AG04449 (cell line): ENCODE measurements around the gene DYTN.

Source experiments
- CTCF ChIA-PET: fragments of 350-600 bp; formaldehyde crosslinking; extraction: SDS; loops from one replicate; lab custom pipeline; 2021; ENCODE audit warnings: antibody characterized with exemption; lab: Yijun Ruan, JAX
- POLR2A ChIA-PET: fragments of 400-600, 350-600 bp; formaldehyde crosslinking; extraction: SDS; loops from one replicate; lab custom pipeline; 2020; ENCODE audit warnings: antibody characterized with exemption, inconsistent platforms; lab: Yijun Ruan, JAX
- DNase-seq: peaks from one replicate; pipeline ENCODE4 v3.0.0-alpha.2; 2010; ENCODE audit warnings: low read depth, low spot score
- H3K4me3 ChIP-seq: 2 replicates; pipeline ENCODE4 v1.5.1; 2011; ENCODE audit warnings: low read depth, mild to moderate bottlenecking, control low read depth, low read length
- CTCF ChIP-seq: IDR thresholded peaks from one replicate; pipeline ENCODE4 v1.5.1; 2011; ENCODE audit warnings: mild to moderate bottlenecking, moderate library complexity, low read length, control low read depth, inconsistent platforms; ENCODE audit not compliant: insufficient read depth; ENCODE audit errors: missing control alignments

DYTN gene

GRCh38 chr2:206718296-206718695 is at the start of gene DYTN:
Gene DYTN, minus strand, starts transcription at chr2:206718396. Its CDS starts 117 bp downstream, at chr2:206718279.
- POLR2A ChIA-PET = no interaction called here
- CTCF ChIA-PET = no interaction called here
- H3K4me3 ChIP-seq = no peak within 1 kb of the TSS
- TF ChIP-seq CTCF = no peak
- no peak for DNase-seq

GRCh38 chr2:206766057-206766930 is 48.1 kb upstream of the DYTN start:
- no peak for TF ChIP-seq CTCF
- ChIA-PET CTCF (interaction anchor here (0.6 to 2.0 kb wide), 4 partner anchors 8 to 765 kb away, joined by 3 to 11 read pairs (median 4); no protein-coding TSS in a partner anchor), POLR2A (no interaction called here)
- H3K4me3 ChIP-seq = peak overlapping the region; percentile 85
- DNase-seq = no peak

GRCh38 chr2:206765242-206766056 is 47.3 kb upstream of the DYTN start, which contains the start of the genes FASTKD2 and MDH1B:
Gene FASTKD2, plus strand, starts transcription at chr2:206765606. Its CDS starts 1,088 bp downstream, at chr2:206766694.
Gene MDH1B, minus strand, starts transcription at chr2:206765328. Its CDS starts 57 bp downstream, at chr2:206765271.
- TF ChIP-seq CTCF = no peak
- CTCF ChIA-PET = interaction anchor here (1.1 to 1.6 kb wide), 4 partner anchors 8 to 208 kb away, joined by 3 to 11 read pairs (median 3); no protein-coding TSS in a partner anchor
- POLR2A ChIA-PET = interaction anchor here (0.8 kb wide), 1 partner anchor 764 kb away, joined by 3 read pairs; the partner anchor contains the start of gene CREB1
- peak; percentile 82 for DNase-seq
- H3K4me3 ChIP-seq = peak within 1 kb of the TSS; percentile 85

GRCh38 chr2:206764673-206765241 is 46.6 kb upstream of the DYTN start:
- peak overlapping the region; percentile 85 for H3K4me3 ChIP-seq
- POLR2A ChIA-PET = interaction anchor here (0.8 kb wide), 1 partner anchor 765 kb away, joined by 3 read pairs; the partner anchor contains the start of gene CREB1
- TF ChIP-seq CTCF = no peak
- CTCF ChIA-PET = interaction anchor here (1.1 to 1.6 kb wide), 3 partner anchors 18 to 207 kb away, joined by 3 to 11 read pairs (median 3); no protein-coding TSS in a partner anchor
- DNase-seq = no peak

GRCh38 chr2:206756816-206757215 is 38.6 kb upstream of the DYTN start:
- DNase-seq = no peak
- TF ChIP-seq CTCF = no peak
- CTCF ChIA-PET = no interaction called here
- no peak overlapping the region for H3K4me3 ChIP-seq
- POLR2A ChIA-PET = no interaction called here
